Stimulated activated CD4-positive, alpha-beta T cell treated with anti-CD3 and anti-CD28 coated beads, Interleukin-1b, Interleukin-23, amount 100 ng/mL, for 48 hours (primary cell): Measurements from ENCODE around the gene ST3GAL4.
A peak's percentile ranks its signal among the peaks of the same experiment; 100 is the strongest.

Experiments used
- DNase-seq: peaks from one replicate; pipeline ENCODE4 v3.0.0-alpha.2; 2020

Gene ST3GAL4

DNA sequence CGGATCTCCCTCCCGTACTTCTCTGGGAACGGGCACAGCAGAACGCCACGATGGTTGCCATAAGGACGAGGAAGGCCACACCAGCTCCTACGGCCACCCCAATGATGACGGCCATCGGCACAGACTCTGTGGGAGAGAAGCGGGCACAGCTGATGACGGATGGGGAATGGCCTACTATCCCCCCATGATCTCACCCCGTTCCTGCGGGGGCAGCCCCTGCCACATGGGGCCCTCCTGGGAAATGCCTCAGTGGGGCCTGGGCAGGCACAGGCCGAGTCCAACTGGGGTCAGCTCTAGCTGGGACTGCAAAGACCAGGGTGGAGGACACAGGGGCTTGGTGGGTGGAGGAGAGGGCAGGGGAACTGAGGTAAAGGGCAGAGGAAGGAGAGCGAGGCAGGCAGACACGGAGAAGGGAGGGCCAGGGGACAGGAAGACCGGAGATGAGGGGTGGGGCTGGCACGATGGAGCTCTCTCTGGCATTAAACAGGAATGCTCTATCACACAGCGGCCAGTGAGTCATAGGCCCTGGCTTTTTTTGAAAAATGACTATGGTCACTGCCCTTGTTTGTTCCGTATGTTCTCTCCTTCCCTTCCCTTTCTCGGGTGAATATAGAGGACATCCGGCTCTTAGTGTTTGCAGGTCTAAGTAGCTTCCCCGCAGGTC, 76.0 kb downstream of the ST3GAL4 start:
- DNase-seq, result no peak

DNA sequence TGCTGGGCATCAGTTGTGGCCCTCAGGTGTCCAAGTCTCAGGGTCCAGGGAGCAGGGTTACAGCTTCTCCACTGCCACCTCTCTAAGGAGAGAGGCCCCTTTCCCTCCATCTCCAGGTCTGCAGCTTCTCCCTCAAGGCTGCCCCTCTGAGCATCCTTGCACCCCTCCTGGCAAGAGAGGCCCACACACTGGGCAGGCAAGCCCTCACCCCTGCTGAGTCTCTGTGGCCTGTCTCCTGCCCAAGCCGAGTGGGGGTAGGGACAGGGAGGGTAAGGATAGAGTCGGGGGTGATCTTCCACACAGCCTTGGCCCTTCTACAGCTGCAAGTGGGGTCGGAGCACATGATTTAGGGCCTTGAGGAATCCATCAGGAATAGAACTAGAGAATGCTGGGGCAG, 76.6 kb downstream of the ST3GAL4 start:
- no peak for DNase-seq

DNA sequence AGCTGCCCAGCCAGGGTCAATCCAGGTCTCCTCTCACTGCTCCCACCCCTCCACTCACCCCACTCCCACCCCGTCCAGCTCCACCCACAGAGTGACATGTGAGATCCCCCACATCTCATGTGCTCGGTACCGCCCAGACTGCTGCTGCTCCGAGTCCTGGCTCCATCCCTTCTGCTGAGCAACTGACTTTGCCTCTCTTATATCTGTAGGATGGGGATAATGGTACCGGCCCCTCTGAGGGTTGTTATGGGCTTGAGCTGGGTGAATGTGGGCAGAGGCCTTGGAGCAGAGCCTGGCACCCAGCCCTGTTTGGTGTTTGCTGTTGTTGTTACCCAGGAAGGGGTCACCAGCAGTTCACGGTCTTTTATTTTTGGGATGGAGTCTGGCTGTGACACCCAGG, 77.0 kb downstream of the ST3GAL4 start:
- no peak for DNase-seq

DNA sequence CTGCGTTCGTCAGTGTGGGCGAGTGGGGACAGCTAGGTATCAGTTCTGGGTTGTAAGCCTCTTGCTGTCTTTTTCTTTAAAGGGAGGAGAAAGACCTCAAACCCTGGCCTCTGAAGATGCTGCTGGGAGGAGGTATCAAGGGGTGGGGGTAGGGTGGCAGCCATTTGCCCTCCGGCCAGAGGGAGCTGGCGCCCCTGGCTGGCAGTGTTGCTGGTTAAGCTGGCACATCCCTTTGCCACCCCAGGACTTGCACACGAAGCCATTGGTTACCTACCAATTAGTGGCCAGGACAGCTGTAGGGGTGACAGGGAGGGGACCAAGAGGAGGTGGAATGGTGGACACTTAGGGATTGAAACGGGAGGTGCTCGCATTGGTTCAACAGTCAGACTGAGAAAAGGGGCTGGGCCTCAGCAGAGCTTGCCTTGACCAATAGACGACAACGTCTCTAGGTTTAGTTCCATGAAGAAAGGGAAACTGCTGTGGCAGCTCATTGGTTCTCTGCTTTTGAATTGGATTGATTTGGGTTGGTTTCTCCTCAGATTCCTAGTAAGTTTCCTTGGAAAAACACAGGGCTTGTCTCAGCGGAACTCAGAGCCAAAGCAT, 77.9 kb downstream of the ST3GAL4 start:
- DNase-seq, result no peak

DNA sequence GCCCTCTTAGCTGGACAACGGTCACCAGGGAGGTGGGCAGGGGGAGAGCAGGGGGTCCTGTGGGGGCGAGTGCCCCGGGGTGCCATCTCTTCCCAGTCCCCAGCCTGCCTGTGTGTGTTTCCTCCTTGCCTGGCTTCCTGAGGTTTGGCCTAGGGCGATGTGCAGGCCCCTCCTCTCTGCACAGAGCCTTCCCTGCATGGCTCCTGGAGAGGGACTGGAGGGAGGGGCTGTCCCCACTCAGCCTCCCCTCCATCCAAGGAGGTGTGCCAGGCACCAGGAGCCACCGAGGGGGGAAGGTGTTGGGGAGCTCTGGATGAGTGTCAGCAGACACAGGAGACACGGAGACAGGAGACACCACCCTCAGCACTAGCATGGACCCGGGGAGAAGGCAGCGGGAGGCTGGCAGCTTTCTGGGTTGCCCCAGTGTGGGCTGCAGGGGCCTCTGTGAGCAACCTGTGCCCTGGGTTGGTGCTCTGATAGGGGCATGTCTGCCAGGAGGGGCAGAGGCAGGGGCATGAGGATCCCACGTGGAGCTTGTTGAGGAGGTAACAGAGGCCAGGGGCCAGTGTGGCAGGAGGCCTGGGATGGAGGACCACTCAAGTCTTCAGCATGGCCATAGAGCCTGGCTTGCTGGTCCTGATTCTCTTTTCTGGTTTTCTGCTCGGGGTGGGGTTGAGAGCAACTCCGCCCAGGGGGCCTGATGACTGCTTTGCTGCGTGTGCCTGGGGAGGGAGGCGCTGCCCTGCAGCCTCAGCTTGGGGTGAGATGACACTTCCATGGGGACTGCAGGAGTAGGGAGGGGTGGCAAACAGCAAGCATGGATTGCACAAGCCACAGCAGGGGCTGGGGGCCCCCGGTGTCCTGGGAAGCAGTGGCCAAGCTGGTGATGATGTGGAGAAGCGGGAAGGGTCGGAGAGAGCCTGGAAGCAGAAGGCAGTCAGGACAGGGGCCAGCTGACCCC, 78.8 kb downstream of the ST3GAL4 start:
- no peak for DNase-seq

DNA sequence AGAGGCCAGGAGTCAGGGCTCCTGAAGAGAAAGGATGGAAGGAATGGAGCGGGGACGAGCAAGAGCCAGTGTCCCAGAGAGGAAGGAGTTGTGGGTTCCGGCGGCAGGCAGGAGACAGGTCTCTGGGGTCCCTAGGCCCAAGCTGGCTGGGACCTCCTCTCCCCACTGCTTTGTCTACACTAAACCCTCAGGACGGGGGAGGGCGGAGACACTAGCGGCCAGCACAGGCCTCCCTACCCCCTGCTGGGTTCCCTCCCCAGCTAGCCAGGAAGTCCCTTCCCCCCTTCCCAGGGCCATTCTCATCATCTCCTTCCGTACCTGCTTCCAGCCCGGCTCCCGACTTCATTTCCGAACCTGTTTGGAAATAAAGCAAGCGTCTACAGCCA, 79.5 kb downstream of the ST3GAL4 start:
- no peak for DNase-seq

DNA sequence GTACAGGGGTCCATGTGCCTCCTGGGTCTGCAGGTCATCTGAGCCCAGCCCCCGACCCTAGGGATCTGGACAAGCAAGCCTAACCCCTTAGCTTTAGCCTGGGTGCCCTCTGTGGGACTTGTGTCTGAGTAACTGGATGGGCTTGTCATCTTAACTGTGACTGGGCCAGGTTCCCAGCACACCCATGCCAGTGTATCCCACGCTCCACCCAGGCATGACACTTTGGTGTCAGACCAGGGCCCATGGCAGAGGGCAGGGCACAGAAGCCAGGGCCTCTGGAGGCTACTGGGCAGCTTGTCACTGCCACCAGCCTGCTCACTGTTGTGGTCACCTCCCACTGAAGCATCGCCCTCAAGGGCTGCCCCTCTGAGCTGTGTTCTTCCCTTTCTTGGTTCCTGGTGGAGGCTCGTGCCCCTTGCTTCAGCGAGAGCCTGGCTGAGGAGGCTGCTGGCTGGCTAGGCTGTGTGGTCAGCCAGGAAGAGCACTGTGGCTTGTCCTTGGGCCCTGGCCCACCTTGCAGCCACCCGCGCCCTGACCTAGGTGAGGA, 80.8 kb downstream of the ST3GAL4 start:
- DNase-seq, result no peak

DNA sequence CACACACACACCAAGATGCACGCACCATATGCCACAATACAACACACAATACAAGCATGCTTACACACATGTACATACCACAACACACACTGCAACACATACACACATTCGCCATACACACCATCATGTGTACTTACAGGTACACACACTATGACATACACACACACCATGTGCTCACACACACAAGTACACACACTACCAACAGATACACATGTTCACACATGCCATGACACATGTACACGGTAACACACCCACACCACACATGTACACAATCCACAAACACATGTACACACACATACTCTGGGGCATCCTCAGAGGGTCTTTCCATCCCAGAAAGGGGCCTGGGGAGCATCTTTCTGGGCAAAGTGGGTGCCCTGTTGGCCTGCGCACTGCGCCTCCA, 82.2 kb downstream of the ST3GAL4 start:
- no peak for DNase-seq

DNA sequence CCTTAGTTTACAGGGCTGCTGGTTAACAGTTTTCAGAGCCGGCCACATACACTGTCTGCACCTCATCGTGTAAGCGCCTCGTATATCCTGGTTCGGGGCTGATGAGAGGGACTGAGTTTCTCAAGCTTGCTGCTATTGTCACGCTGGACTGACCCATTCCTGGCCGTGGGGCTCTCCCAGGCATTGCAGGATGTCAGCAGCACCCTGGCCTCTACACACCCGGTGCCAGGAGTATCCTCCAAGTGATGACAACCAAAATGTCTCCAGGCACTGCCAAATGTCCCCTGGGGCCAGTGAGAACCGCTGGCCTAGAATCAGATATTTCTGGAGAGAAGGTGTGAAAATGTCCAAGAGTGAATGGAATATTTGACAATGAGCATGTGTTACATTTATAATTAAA, 82.8 kb downstream of the ST3GAL4 start:
- no peak for DNase-seq

DNA sequence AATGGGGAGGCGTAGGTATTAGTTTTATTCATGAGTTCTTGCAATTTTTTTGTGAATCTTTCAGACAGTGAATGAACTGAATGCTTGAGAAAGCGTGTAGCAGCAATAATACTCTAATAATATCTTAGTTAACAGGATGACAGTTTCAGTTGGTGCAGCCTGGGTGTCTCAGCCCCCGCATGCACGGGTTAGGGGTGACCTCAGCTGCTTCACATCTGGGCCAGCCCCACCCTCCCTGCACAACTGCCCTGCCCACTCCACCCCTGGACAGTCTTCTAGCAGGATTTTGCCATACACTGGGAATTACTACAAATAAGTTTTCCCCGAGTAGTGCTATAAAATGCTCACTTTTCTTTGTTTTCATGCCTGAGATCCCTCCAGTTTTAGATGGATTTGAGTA, 83.2 kb downstream of the ST3GAL4 start:
- DNase-seq, result no peak

DNA sequence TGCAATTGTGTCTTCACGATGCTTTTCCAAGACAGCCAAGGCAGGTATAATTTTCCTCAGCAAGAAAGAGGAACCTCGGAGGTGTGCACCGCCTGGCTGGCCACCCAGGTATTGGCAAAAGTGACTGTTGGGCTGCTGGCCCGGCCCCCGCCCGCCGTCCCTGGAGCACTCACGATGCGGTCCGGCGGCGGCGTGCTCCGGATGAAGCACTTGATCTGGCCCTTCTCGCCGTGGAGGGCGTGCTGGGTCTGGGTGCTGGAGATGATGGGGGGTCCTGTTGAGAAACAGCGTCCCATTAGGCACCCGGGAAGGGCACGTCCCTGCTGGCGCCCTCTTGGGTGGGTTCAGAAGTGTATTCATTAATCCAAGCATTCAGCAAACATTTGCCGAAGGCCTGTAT, 84.8 kb downstream of the ST3GAL4 start:
- DNase-seq, result no peak

DNA sequence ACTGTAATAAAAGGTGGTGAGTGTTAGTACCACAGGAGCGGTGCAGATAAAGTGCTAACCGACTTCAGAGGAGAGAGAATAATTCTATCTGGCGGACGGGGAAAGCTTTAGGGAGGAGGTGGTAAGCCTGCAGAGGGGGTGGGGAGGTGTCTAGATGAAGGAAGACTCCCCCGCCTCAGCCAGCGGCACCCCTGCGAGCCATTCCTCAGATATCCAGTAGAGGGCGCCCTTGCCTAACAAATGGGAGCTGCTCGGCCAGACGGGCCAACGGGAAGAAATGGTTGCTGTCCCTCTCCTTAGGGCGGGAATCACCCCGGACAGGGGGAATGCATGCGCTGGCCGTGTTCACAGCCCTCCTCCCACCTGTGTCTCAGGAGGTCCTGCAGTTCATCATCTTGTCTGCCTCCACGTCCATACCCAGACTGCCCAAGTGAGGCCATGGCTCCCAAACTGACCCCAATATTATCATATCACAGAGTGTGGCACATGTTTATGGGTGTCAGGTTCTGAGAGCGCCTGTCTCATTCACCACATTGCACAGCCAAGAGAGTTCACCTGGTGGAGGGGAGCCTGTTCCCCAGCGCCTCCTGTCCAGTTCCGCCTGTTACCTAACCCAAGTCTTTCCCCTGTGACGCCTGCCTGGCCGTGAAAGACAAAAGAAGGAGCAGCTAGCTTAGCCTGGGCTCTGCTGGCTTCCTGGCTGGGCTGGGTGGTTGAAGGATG, 85.5 kb downstream of the ST3GAL4 start:
- DNase-seq, result peak; percentile 67

DNA sequence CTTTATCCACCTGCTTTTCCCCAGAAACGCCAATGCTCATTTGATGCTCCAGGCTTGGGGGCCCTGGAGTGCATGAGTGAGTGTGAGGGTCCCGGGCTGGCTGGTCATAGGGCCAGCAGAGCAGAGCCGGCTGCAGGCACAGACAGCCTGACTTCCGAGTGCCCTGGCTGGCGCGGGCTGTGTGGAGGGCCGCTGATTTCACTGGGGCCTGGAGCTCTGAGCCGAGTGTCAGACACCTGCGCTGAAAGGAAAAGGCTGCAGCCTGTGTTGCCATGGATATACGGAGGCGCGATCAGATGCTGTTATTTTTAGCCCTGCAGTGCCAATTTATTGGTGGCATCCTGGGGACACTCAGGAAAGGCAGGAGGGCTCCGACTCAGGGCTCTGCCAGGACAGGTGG, 87.6 kb downstream of the ST3GAL4 start:
- no peak for DNase-seq

DNA sequence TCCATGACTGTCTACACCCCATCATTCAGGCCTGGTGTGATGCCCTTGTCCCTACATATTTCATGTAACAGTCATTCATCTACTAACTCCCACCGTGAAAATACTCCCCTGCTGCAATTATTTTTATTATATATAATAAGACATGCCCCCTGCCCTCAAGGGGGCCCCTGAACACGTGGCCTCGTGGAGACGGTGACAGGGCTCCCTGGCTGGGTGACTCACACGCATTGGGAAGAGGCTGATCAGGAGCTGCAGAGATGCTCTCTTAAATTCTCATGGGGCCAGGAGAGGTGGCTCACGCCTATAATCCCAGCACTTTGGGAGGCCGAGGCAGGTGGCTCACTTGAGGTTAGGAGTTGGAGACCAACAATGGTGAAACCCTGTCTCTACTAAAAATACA, 88.6 kb downstream of the ST3GAL4 start:
- DNase-seq, result no peak

DNA sequence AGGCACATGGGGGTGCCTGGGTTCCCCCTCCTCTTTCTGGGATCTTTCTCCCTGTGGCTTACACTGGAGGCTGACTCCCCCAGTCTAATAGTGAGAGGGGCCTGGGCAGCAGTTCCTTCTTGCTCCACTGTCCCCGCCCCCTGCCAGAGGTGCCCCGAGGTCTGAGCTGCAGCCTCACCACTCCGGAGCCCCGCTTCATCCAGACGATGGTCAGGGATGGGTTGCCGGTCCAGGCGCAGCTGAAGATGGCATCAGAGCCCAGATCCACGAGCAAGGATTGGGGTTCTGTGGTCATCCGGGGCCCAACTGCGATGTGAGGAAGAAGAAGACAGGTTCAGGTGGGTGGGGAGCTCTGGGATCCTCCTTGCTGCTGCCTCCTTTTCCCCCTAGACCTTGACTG, 91.1 kb downstream of the ST3GAL4 start:
- DNase-seq, result no peak

DNA sequence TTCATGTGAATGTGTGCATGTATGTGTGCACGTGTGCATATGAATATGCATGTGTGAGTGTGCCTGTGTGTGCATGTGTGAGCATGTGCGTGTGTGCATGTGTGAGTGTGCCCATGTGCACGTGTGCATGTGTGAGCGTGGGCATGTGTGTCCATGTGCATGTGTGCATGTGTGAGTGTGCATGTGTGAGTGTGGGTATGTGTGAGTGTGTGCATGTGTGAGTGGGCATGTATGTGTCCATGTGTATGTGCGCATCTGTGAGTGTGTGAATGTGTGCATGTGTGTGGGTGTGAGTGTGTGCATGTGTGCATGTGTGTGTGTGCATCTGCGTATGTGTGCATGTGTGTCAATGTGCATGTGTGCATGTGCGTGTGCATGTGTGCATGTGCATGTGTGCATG, 94.7 kb downstream of the ST3GAL4 start:
- no peak for DNase-seq

DNA sequence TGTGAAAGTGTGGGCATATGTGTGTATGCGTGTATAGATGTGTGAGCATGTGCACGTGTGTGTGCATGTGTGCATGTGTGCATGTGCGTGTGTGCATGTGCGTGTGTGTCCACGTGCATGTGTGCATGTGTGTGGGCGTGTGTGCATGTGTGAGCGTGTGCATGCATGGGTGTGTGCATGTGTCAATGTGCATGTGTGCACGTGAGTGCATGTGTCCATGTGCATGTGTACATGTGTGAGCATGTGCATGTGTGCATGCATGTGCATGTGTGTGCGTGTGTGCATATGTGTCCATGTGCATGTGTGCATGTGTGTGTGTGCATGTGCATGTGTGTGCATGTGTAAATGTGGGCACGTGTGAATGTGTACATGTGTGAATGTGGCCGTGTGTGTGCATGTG, 95.3 kb downstream of the ST3GAL4 start:
- no peak for DNase-seq

DNA sequence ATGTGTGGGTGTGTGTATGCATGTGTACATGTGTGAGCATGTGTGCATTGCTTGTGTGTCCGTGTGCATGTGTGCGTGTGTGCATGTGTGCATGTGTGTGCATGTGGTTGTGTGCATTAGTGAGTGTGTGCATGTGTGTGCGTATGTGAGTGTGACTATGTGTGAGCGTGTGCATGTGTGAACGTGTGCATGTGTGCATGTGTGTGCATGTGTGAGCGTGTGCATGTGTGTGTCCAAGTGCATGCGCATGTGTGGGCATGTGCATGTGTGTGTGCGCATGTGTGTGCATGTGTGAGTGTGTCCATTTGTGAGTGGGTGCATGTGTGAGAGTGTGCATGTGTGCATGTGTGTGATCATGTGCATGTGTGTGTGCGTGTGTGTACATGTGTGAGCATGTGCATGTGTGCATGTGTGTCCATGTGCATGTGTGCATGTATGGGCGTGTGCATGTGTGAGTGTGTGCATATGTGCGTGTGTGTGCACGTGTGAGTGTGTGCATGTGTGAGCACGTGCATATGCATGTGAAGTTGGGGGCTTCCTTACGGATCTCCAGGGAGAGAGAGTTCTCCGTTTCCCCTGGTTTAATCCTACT, 95.8 kb downstream of the ST3GAL4 start:
- no peak for DNase-seq

DNA sequence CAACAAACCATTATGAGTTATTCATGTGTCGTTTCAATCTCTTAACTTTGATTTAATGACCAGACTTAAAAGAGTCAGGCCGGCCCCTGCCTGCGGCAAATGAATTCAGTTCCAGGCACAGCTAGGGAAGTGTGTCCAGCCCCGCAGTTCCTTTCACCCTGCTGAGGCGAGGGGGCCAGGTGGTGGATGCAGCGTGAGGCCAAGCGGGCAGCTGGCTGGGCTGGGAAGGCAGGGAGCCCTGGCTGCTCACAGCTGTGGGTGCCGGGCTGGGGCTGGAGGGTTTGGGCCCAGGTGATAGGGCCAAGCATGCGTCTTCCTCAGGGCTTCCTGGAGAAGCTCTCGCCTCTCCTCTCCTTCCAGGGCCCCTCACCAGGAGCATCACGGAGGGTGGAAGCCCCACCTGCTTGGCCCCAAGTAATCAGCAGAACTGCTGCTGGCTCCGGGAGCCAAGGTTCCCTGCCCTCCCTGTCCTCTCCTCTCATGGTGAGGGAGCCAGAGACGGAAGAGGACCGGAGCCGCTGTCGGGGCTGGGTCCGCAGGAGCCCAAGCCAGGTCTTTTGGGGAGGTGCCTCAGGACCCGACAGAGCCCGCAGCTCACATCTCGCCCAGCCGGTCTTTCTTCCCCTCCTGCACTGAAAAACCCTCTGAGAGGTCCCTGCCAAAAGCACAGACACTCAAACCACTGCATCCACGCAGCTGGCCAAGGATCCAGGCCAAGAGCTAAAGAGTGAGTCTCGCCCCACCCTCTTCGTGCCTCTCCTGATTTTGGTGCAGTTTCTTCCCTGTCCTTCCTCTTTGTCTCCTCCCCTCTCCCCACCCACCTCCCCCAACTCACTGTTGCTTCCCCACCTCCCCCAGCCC, 97.0 kb downstream of the ST3GAL4 start:
- DNase-seq, result no peak

DNA sequence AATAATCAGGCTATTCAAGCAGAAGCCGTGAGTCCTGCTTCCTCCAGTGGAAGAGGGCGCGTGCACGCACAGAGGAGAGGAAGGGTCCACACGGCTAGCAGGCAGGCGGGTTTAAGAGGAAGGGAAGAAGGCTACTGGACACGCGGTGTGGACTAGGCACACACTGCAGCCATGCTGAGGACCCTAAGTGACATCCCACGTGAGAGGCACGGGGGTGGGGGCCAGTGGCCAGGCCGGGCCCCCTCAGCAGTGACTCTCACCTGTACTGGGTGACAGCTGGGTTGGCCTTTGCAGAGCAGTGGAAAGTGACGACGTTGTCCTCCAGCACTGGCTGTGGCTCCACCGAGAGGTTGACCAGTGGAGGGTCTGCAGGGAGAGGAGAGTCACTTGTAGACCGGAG, 100.6 kb downstream of the ST3GAL4 start:
- DNase-seq, result no peak

DNA sequence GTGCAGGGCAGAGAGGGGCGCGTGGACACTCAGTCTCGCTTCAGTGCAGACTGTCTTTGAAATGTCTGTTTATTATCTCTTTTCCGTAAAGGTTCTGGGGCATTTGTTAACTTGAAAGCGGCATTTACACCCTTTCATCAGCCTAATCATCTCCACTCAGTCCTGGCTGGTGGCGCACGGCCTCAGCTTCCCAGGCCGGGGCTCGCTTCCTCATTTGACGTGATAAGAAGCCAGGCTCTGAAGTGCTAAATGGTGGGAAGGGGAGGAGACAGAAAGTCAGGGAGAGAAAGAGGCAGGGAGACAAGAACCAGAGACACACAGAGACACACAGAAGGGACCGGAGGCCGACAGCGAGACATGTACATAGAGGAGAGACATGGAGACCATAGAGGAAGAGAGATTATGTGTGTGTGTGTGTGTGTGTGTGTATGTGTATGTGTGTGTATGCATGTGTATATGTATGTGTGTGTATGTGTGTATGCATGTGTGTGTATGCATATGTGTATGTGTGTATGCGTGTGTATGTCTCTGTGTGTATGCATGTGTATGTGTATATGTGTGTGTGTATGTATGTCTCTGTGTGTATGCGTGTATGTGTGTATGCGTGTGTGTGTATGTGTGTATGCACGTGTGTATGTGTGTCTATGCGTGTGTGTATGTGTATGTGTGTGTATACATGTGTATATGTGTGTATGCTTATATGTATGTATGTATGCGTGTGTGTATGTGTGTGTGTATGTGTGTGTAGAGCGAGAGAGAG, 101.5 kb downstream of the ST3GAL4 start:
- DNase-seq, result no peak
